ENCODE results near the gene FTO. TPM values are rescaled to one million over a fixed set of nuclear protein-coding genes. Genes with fewer than 3 reads are reported as not detected.

Gene FTO
- total and polyA plus RNA-seq, 2 donors from 2014 or later = 22.3 to 116 TPM

GRCh38 chr16:53708490-53708889 lies 4.5 kb downstream of the FTO start:
- intact Hi-C loops (cut with DNase I) = no loop called here
- Histone ChIP-seq H3K9me3 (ENCODE audit: control insufficient read depth in 2 of 3, insufficient read depth in 1 of 3, low read length in 3 of 3) (no peaks in the 10 kb centered on the region), H3K36me3 (ENCODE audit: control insufficient read depth in 2 of 3, insufficient read depth in 3 of 3, low read length in 3 of 3) (no peaks in the 10 kb centered on the region), H3K27ac (ENCODE audit: low read depth in 2 of 2, low read length in 2 of 2) (no peak overlapping the region), H3K4me3 (ENCODE audit: low read length in 3 of 3) (no peak overlapping the region), H3K27me3 (ENCODE audit: control insufficient read depth, insufficient read depth, low read length) (no peaks in the 10 kb centered on the region), H3K9ac (ENCODE audit: low read length in 3 of 3) (no peak overlapping the region), H3K4me1 (ENCODE audit: control insufficient read depth in 2 of 3, insufficient read depth in 2 of 3, low read depth in 1 of 3, low read length in 3 of 3) (peaks cover 0 to 7% (median 2%) of the 10 kb centered on the region in 3 donors)
- FAIRE-seq (no peak), DNase-seq (no peak)
- TF ChIP-seq CTCF (IDR thresholded peaks at IDR 0.05; ENCODE audit: borderline replicate concordance, extremely low read depth, insufficient read depth) = no peak

- no peak for TF ChIP-seq CTCF (IDR thresholded peaks at IDR 0.05; ENCODE audit: borderline replicate concordance, extremely low read depth, insufficient read depth)
- Histone ChIP-seq H3K27me3 (ENCODE audit: control insufficient read depth, insufficient read depth, low read length) (no peaks in the 10 kb centered on the region), H3K27ac (ENCODE audit: low read depth in 2 of 2, low read length in 2 of 2) (no peak overlapping the region), H3K9ac (ENCODE audit: low read length in 3 of 3) (no peak overlapping the region), H3K9me3 (ENCODE audit: control insufficient read depth in 2 of 3, insufficient read depth in 1 of 3, low read length in 3 of 3) (no peaks in the 10 kb centered on the region), H3K4me1 (ENCODE audit: control insufficient read depth in 2 of 3, insufficient read depth in 2 of 3, low read depth in 1 of 3, low read length in 3 of 3) (no peaks in the 10 kb centered on the region), H3K36me3 (ENCODE audit: control insufficient read depth in 2 of 3, insufficient read depth in 3 of 3, low read length in 3 of 3) (no peaks in the 10 kb centered on the region), H3K4me3 (ENCODE audit: low read length in 3 of 3) (no peak overlapping the region)
- DNase-seq = no peak
- intact Hi-C loops (cut with DNase I) = no loop called here
- FAIRE-seq = no peak
Measured at GRCh38 chr16:53711390-53711789, 7.4 kb downstream of the FTO start.

DNA sequence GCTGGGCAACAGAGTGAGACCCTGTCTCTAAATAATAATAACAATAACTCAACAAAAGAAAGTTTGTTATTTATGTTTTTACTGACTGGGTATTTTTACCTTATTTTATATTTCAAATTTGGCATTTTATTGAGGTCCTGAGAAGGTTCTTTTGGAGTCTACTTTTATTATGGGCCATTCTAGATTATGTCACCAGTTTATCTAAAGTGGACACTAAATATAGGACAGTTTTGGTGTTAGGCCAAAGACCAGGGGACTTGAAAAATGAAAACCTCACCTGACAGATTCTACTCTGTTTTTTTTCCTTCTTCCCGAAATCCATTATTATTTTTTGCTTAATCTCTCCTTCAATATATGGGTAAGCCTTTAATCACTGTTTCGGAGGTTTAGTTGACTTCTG lies 8.1 kb downstream of the FTO start:
- FAIRE-seq = no peak
- Histone ChIP-seq H3K4me1 (ENCODE audit: control insufficient read depth in 2 of 3, insufficient read depth in 2 of 3, low read depth in 1 of 3, low read length in 3 of 3) (no peaks in the 10 kb centered on the region), H3K9ac (ENCODE audit: low read length in 3 of 3) (no peak overlapping the region), H3K4me3 (ENCODE audit: low read length in 3 of 3) (no peak overlapping the region), H3K27ac (ENCODE audit: low read depth in 2 of 2, low read length in 2 of 2) (no peak overlapping the region), H3K36me3 (ENCODE audit: control insufficient read depth in 2 of 3, insufficient read depth in 3 of 3, low read length in 3 of 3) (no peaks in the 10 kb centered on the region), H3K9me3 (ENCODE audit: control insufficient read depth in 2 of 3, insufficient read depth in 1 of 3, low read length in 3 of 3) (no peaks in the 10 kb centered on the region), H3K27me3 (ENCODE audit: control insufficient read depth, insufficient read depth, low read length) (no peaks in the 10 kb centered on the region)
- DNase-seq = no peak
- no peak for TF ChIP-seq CTCF (IDR thresholded peaks at IDR 0.05; ENCODE audit: borderline replicate concordance, extremely low read depth, insufficient read depth)
- intact Hi-C loops (cut with DNase I) = no loop called here

All from kidney (tissue), 14 donors.